Measurements from ENCODE around the gene MED13L. TPM values are rescaled to one million over a fixed set of nuclear protein-coding genes. Genes with fewer than 3 reads are reported as not detected.

MED13L gene
- total and polyA plus RNA-seq, 2 of the 8 experiments (the other 6 are each of a cell fraction or from before 2014, with no cell fraction given): 15.9 to 51.7 TPM

- TF ChIP-seq CHD7 (IDR thresholded peaks at IDR 0.05; ENCODE audit: insufficient replicate concordance, low read length) (no peak), RFX5 (IDR thresholded peaks at IDR 0.05; ENCODE audit: borderline replicate concordance, low read depth, low read length) (no peak)
Observed at GRCh38 chr12:116213014-116213413, 64.5 kb downstream of the MED13L start (continued).
